ENCODE results near the gene MYBBP1A.

The MYBBP1A gene

GRCh38 chr17:4513113-4514032 is 41.8 kb downstream of the MYBBP1A start:
- peaks cover 15% of the 10 kb centered on the region for H3K4me1 Mint-ChIP-seq
- no peaks in the 10 kb centered on the region for H3K9me3 Mint-ChIP-seq
- H3K36me3 Mint-ChIP-seq = no peaks in the 10 kb centered on the region
- no peaks in the 10 kb centered on the region for H3K27me3 Mint-ChIP-seq
- no peak overlapping the region for H3K4me3 Mint-ChIP-seq
- no peak overlapping the region for H3K27ac Mint-ChIP-seq

GRCh38 chr17:4512156-4513112 is 42.8 kb downstream of the MYBBP1A start:
- no peaks in the 10 kb centered on the region for H3K27me3 Mint-ChIP-seq
- H3K4me3 Mint-ChIP-seq = no peak overlapping the region
- H3K9me3 Mint-ChIP-seq = no peaks in the 10 kb centered on the region
- no peaks in the 10 kb centered on the region for H3K36me3 Mint-ChIP-seq
- peaks cover 16% of the 10 kb centered on the region for H3K4me1 Mint-ChIP-seq
- H3K27ac Mint-ChIP-seq = no peak overlapping the region

GRCh38 chr17:4511199-4511932 is 43.8 kb downstream of the MYBBP1A start:
- Mint-ChIP-seq H3K4me3 (no peak overlapping the region), H3K4me1 (peaks cover 16% of the 10 kb centered on the region), H3K36me3 (no peaks in the 10 kb centered on the region), H3K9me3 (no peaks in the 10 kb centered on the region), H3K27ac (no peak overlapping the region), H3K27me3 (no peaks in the 10 kb centered on the region)

- H3K4me3 Mint-ChIP-seq = no peak overlapping the region
- H3K27ac Mint-ChIP-seq = no peak overlapping the region
- peaks cover 16% of the 10 kb centered on the region for H3K4me1 Mint-ChIP-seq
- H3K36me3 Mint-ChIP-seq = no peaks in the 10 kb centered on the region
- no peaks in the 10 kb centered on the region for H3K27me3 Mint-ChIP-seq
- no peaks in the 10 kb centered on the region for H3K9me3 Mint-ChIP-seq
These were observed 44.6 kb downstream of the MYBBP1A start for GRCh38 chr17:4510618-4510941.

GRCh38 chr17:4509923-4510617 is 45.1 kb downstream of the MYBBP1A start:
- no peak overlapping the region for H3K27ac Mint-ChIP-seq
- H3K9me3 Mint-ChIP-seq = no peaks in the 10 kb centered on the region
- no peaks in the 10 kb centered on the region for H3K27me3 Mint-ChIP-seq
- H3K36me3 Mint-ChIP-seq = no peaks in the 10 kb centered on the region
- no peak overlapping the region for H3K4me3 Mint-ChIP-seq
- H3K4me1 Mint-ChIP-seq = peaks cover 16% of the 10 kb centered on the region

GRCh38 chr17:4509401-4509800 is 45.8 kb downstream of the MYBBP1A start:
- no peak overlapping the region for H3K4me3 Mint-ChIP-seq
- H3K27ac Mint-ChIP-seq = no peak overlapping the region
- no peaks in the 10 kb centered on the region for H3K9me3 Mint-ChIP-seq
- H3K27me3 Mint-ChIP-seq = peaks cover 3% of the 10 kb centered on the region
- peaks cover 23% of the 10 kb centered on the region for H3K4me1 Mint-ChIP-seq
- H3K36me3 Mint-ChIP-seq = no peaks in the 10 kb centered on the region

GRCh38 chr17:4508207-4508606 is 47.0 kb downstream of the MYBBP1A start:
- Mint-ChIP-seq H3K9me3 (no peaks in the 10 kb centered on the region), H3K4me1 (peaks cover 27% of the 10 kb centered on the region), H3K27ac (no peak overlapping the region), H3K36me3 (no peaks in the 10 kb centered on the region), H3K27me3 (peaks cover 6% of the 10 kb centered on the region), H3K4me3 (no peak overlapping the region)

GRCh38 chr17:4507361-4508111 is 47.6 kb downstream of the MYBBP1A start:
- peaks cover 11% of the 10 kb centered on the region for H3K27me3 Mint-ChIP-seq
- no peaks in the 10 kb centered on the region for H3K36me3 Mint-ChIP-seq
- H3K4me3 Mint-ChIP-seq = no peak overlapping the region
- H3K27ac Mint-ChIP-seq = no peak overlapping the region
- no peaks in the 10 kb centered on the region for H3K9me3 Mint-ChIP-seq
- peaks cover 27% of the 10 kb centered on the region for H3K4me1 Mint-ChIP-seq

GRCh38 chr17:4506892-4507291 is 48.3 kb downstream of the MYBBP1A start:
- H3K27me3 Mint-ChIP-seq = peaks cover 11% of the 10 kb centered on the region
- H3K4me1 Mint-ChIP-seq = peaks cover 27% of the 10 kb centered on the region
- H3K4me3 Mint-ChIP-seq = no peak overlapping the region
- no peak overlapping the region for H3K27ac Mint-ChIP-seq
- H3K9me3 Mint-ChIP-seq = no peaks in the 10 kb centered on the region
- H3K36me3 Mint-ChIP-seq = no peaks in the 10 kb centered on the region

GRCh38 chr17:4506175-4506813 is 48.9 kb downstream of the MYBBP1A start:
- peaks cover 15% of the 10 kb centered on the region for H3K27me3 Mint-ChIP-seq
- no peak overlapping the region for H3K4me3 Mint-ChIP-seq
- no peak overlapping the region for H3K27ac Mint-ChIP-seq
- H3K4me1 Mint-ChIP-seq = peaks cover 27% of the 10 kb centered on the region
- no peaks in the 10 kb centered on the region for H3K36me3 Mint-ChIP-seq
- H3K9me3 Mint-ChIP-seq = no peaks in the 10 kb centered on the region

- H3K9me3 Mint-ChIP-seq = no peaks in the 10 kb centered on the region
- H3K36me3 Mint-ChIP-seq = no peaks in the 10 kb centered on the region
- peak overlapping the region; percentile 88 for H3K27ac Mint-ChIP-seq
- peaks cover 24% of the 10 kb centered on the region for H3K27me3 Mint-ChIP-seq
- H3K4me3 Mint-ChIP-seq = no peak overlapping the region
- H3K4me1 Mint-ChIP-seq = peaks cover 33% of the 10 kb centered on the region
These were observed 50.0 kb downstream of the MYBBP1A start for GRCh38 chr17:4505187-4505586.

- peaks cover 30% of the 10 kb centered on the region for H3K27me3 Mint-ChIP-seq
- no peaks in the 10 kb centered on the region for H3K36me3 Mint-ChIP-seq
- no peaks in the 10 kb centered on the region for H3K9me3 Mint-ChIP-seq
These were observed 51.0 kb downstream of the MYBBP1A start for GRCh38 chr17:4504188-4504587.

GRCh38 chr17:4503283-4504025 is 51.7 kb downstream of the MYBBP1A start:
- Mint-ChIP-seq H3K36me3 (no peaks in the 10 kb centered on the region), H3K4me3 (no peak overlapping the region), H3K27me3 (peaks cover 30% of the 10 kb centered on the region)

More at GRCh38 chr17:4504188-4504587, 51.0 kb downstream of the MYBBP1A start:
- H3K4me1 Mint-ChIP-seq = peaks cover 35% of the 10 kb centered on the region
- no peak overlapping the region for H3K4me3 Mint-ChIP-seq
- no peak overlapping the region for H3K27ac Mint-ChIP-seq

More at GRCh38 chr17:4503283-4504025, 51.7 kb downstream of the MYBBP1A start:
- H3K9me3 Mint-ChIP-seq = no peaks in the 10 kb centered on the region
- no peak overlapping the region for H3K27ac Mint-ChIP-seq
- peaks cover 28% of the 10 kb centered on the region for H3K4me1 Mint-ChIP-seq
